ENCODE measurements around the gene HSPB7.
"Not testable (repeated sequence)": the region's sequence is repeated elsewhere in the genome, so short reads cannot be mapped to it uniquely, and the experiment has no call there.

HSPB7 gene

DNA sequence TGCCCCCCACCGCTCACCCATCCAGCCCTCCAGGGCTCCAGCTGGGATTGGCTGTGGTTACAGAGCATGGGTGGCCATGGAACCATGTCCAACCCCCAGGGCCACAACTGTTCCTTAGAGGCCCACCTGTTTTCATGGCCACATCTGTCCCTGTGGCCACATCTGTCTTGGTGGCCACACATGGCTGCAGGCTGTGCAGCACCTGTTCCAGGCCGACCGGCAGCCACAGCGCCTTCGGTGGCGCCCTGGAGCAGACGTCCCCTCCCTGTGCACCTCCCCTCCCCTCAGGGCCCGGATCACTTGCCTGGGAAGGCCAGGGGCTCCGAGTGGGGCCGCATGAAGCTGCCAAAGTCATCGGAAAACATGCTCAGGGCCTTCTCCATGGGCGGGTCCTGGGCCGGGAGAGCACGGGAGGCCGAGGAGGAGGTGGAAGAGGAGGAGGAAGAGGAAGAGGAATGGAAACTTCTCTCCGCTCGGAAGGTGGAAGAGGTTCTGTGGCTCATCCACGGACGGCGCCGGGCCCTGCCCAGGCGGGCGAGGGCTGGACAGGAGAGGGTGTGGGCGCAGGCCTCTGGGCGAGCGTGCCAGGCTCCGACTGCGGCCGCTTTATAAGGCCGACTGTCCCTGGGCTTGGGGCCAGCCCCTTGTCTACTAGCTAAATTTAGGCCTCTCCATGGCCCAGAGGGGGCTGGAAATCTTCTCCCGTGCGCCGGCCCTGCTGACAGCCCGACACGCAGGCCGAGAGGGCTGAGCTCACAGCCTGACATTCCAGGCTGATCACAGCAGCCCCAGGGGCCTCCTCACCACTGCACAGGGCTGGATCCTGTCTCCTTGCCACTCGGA, at the start of gene HSPB7:
Gene HSPB7, minus strand, starts transcription at position 583 of the 843 bp plus-strand sequence. Its CDS starts 80 bp downstream, at position 503.
- in situ Hi-C loops (cut with MboI; ENCODE audit: low sequenced_read_pairs): no loop called here

- in situ Hi-C loops (cut with MboI; ENCODE audit: low sequenced_read_pairs): no loop called here
These were observed 49.4 kb upstream of the HSPB7 start for GRCh38 chr1:16067127-16067768.

DNA sequence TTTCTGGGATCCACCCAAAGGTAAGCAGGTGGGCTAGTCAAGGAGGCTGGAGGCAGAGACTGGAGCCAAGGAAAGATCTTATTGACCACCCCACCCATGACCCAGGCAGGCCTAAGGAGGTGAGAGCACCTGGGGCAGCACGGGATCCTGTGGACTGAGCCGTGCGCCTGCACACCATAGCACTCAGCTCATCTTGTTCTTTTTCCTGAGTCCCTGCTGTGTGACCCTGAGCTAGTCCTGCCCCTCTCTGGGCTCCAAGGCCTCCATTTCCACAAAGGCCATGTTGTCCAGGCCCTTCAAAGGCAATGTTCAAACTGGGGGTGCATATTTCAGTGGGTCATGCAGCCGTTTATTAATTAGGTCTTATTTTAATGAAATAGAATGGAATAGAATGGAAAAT, 48.4 kb upstream of the HSPB7 start:
- in situ Hi-C loops (cut with MboI; ENCODE audit: low sequenced_read_pairs): no loop called here

DNA sequence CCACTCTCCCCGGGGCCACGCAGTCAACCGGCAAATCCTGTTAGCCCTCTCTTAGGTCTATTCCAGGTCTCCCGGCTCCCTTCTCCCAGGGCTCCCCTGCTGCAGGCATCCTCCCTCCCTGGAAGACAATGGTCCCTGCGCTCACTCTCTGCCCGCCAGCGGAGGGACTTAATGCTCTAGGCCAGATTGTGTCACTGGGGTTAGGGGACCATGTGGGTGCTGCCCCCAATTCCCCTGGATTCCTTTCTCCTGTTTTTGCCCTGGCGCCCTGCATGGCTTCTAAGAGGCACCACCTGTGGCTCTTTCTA, 47.4 kb upstream of the HSPB7 start:
- in situ Hi-C loops (cut with MboI; ENCODE audit: low sequenced_read_pairs): no loop called here

- in situ Hi-C loops (cut with MboI; ENCODE audit: low sequenced_read_pairs): no loop called here
These were observed 46.9 kb upstream of the HSPB7 start for GRCh38 chr1:16064536-16065268.

GRCh38 chr1:16063921-16064320, 46.1 kb upstream of the HSPB7 start:
- in situ Hi-C loops (cut with MboI; ENCODE audit: low sequenced_read_pairs): no loop called here

GRCh38 chr1:16063226-16063829, 45.5 kb upstream of the HSPB7 start:
- in situ Hi-C loops (cut with MboI; ENCODE audit: low sequenced_read_pairs): no loop called here

DNA sequence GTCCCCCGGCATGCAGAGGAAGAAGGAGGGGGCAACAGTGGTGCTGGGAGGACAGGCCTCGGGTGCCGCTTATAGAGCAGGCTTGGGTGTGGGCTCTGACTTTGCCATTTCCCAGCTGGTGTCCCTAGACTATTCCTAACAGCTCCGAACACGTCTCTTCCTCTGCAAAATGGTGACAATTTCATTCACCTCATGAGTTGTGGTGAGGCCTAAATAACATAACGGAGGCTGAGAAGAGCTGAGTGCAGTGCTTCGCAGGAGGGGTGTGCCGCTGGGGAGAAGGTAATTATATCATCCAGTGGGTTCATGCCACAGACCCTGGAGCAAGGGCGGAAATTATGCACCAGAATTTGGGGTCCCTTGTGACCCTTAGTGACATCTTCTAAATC, 44.8 kb upstream of the HSPB7 start:
- in situ Hi-C loops (cut with MboI; ENCODE audit: low sequenced_read_pairs): not testable (repeated sequence)

DNA sequence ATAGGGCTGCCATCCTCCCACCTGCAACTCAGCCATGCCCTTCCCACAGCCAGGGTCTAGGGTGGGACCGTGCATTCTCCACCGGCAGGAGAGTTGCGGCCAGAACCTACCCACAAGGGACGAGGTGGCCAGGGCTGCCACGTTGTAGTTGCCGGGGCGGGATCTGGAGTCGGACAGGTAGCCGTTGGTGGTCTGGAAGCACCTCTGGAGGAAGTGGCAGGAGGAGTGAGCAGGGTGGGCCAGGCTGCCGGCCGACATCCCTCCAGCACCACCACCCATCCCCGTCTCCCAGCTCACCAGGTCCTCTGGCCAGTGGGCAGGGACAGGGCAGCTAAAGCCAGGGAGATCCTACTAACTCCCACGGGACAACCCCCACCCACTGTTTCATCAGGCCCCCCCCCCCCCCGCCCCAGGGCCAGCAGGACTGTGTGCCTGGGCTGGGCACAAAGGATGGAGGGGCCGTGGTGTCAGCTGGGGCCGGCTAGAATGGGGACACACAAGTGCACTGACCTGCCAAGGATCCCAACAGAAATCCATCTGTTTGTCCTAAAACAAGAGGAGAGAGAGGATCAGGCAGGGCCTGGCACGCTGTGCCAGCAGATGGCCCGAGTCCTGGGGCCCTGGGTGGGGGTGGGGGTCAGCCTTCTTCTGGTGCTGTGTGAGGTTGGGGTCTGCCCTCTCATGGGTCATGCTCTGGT, 44.3 kb upstream of the HSPB7 start:
- in situ Hi-C loops (cut with MboI; ENCODE audit: low sequenced_read_pairs): not testable (repeated sequence)

GRCh38 chr1:16061266-16061665, 43.4 kb upstream of the HSPB7 start:
- in situ Hi-C loops (cut with MboI; ENCODE audit: low sequenced_read_pairs): no loop called here

DNA sequence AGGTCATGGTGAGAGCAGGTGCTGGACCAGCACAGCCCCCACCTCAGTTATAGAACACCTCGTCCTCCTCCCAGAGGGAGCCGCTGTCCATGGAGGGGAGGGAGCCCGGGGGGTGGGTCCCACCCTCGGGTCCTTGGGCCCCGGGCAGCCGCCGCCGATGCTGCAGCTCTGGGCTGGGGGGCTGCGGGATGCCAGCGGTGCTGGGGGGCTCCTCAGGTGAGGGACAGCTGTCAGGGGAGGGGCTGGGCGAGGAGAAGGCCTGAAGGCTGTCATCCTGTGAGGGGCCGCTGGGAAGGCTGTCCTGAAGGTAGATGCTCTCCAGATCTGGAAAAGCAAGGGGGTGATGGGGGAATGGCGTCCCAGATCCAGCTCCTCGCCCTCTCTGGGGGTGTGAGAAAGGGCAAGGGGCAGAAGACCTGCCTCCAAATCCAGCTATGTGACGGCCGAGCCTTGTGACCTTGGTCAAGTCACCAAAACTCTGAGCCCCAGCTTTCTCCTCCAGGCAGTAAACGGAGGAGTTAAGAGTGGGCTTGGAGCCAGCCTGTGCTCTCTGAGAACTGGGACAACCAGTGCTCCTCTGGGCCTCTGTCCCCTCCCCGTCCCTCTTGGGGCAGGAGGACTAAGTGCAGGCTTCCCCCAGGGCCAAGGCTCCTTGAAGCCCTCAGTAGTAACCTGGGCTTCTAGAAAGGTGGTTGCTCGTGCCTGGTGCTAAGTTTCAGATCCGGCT, 40.7 kb upstream of the HSPB7 start:
- in situ Hi-C loops (cut with MboI; ENCODE audit: low sequenced_read_pairs): not testable (repeated sequence)

DNA sequence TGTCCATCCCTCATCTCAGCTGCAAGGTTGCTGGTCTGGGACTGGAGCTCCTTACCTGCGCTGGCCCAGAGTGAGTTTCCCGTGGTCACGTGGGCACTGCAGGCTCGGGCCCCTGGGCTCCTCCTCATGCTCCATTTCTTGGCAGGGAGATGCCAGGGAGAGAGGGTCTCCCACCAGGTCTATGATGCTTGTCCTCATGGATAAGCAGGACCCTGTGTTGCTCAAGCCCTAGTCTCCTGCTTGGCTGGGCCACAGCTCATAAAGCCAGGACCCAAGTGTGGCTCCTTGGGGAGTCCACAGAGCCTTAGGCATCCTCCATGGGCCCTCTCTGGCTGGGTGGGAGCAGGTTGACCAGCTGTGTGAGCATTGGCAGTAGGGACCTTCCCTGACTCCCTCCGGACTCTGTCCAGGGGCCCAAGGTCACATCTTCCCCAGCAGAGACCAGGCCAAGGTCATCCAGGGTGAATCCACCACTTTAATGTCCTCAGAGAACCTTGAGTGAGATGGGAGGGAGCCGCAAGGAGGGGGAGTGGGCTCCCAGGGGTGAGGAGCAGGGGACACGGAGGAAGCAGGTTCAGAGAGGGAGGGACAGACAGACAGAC, 39.6 kb upstream of the HSPB7 start:
- in situ Hi-C loops (cut with MboI; ENCODE audit: low sequenced_read_pairs): not testable (repeated sequence)

DNA sequence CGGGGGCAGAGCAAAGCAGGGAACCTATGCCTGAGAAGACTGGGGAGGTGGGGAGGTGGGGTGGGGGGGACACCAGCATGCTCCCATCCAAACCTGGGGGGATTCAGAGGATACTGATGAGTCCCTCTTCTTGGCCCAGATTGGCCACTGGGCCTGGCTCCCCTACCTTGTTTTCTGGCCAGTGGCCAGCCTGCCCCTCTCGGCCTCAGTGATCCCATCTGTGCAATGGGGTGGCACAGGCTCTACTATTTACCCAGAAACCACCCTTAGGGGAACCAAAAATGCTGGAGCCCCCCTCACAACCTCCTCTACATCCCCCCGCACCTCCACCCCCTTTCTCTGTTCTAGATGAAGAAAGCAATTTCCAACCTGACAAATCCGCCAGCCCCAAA, 38.7 kb upstream of the HSPB7 start:
- in situ Hi-C loops (cut with MboI; ENCODE audit: low sequenced_read_pairs): not testable (repeated sequence)

GRCh38 chr1:16055613-16056520, 38.0 kb upstream of the HSPB7 start:
- in situ Hi-C loops (cut with MboI; ENCODE audit: low sequenced_read_pairs): no loop called here

DNA sequence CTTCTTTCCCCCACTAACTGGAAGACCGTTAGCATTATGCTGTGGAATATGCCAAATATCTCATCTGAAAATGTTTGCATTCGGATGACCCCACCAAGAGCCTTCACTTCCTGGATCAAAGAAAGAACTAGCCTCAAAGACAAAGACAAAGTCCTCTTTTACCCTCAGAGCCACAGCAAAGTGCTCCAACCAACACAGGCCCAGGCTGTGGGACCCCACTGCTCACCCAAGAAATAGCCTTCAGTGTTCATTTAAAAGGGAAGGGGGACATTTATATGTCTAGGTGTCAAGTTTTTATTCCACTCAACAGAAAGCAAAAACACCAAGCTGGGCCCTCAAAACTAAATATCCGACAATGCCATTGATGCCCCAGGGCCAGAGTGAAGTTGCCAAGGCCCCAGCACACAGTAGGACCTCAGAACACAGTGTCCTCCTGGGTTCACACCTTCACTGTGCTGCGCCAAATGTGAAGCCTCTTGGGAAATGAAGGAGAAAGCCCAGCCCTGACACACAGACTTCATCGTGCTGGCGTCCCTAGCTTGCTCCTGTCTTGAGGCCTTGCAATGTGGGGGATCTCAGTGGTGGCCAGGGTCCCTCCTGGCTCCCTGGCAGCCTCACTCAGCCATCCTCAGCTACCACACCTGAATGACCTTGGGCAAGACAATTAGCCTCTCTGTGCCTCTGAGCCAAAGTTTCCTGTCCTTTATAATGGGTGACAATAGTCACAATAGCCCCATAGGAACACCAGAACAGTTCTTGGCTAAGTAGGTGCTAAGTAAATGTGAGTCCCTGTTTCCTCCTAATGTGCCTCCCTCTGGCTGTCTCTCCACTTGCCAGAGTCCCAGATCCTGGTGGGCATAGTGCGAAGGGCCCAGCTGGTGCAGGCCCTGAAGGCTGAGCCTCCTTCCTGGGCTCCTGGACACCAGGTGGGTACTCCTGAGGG, 37.0 kb upstream of the HSPB7 start:
- in situ Hi-C loops (cut with MboI; ENCODE audit: low sequenced_read_pairs): no loop called here

DNA sequence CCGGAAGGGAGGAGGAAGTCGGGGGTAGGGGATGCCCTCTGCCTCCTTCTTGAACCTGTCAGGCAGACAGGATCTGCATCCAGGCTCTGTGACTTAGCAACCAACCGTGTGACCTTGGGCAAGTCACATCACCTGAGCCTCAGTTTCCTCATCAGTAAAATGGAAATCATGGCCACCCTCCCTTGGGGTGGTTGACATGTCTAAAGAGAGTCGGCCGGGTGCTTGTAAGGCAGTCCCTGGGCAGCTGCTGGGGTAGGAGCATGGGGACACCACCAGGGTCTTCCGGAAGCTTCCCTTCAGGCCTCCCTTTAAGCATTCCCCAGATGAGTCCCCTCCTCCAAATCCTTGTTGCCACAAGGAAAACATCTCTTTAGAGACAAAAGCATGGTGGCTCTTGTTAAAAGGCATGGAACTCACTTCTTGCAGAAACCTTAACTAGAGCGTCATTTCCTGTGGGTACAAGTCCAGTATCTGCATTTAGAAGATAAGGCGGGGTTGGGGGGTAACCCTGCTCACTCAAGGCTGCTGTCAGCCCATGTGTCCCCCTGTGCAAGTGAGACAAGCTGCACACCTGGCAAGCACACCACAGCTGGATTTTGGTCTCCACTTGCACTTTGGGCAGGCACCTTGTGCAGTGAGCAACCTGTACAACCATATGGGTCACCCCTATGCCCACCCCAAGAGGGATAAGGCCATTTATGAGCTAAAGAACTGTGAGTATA, 36.1 kb upstream of the HSPB7 start:
- in situ Hi-C loops (cut with MboI; ENCODE audit: low sequenced_read_pairs): no loop called here

DNA sequence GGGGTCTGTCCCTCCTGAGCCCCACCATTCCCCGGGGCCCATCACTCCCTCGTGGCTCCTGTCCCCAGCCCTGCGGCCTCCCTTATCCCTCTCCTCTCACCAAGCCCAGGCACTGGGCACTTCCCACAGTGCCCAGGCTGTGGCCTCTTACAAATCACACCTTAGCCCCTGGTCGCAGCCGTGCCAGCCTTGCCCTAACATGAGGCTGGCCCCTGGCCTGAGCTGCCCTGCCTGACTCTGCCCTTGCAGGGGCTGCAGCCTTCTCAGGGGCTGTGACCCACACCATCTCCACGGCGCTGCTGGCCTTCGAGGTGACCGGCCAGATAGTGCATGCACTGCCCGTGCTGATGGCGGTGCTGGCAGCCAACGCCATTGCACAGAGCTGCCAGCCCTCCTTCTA, 34.1 kb upstream of the HSPB7 start:
- in situ Hi-C loops (cut with MboI; ENCODE audit: low sequenced_read_pairs): not testable (repeated sequence)
